Measurements from ENCODE around the gene ZXDC. TPM values are rescaled to one million over a fixed set of nuclear protein-coding genes. Genes with fewer than 3 reads are reported as not detected.

The ZXDC gene
- total RNA-seq, 4 donors from 2014 or later = 25.9 to 47.6 (median 35.3) TPM

GRCh38 chr3:126415661-126416591 is 59.8 kb downstream of the ZXDC start:
- ATAC-seq = no peak
- no peak for TF ChIP-seq POLR2AphosphoS5 (IDR thresholded peaks at IDR 0.05)
- no peak for TF ChIP-seq CTCF (IDR thresholded peaks at IDR 0.05)
- no peak for TF ChIP-seq POLR2A (IDR thresholded peaks at IDR 0.05)
- TF ChIP-seq EP300 (IDR thresholded peaks at IDR 0.05) = no peak
- peaks cover 0 to 5% (median 0%) of the 10 kb centered on the region in 3 donors for H3K4me1 ChIP-seq
- no peaks in the 10 kb centered on the region for H3K9me3 ChIP-seq
- 80 to 83% methylated on average over 5 to 8 of the region's 61 CpGs for WGBS, 2 donors (ENCODE audit: low coverage in 1 of 2)
- no peaks in the 10 kb centered on the region for H3K36me3 ChIP-seq
- H3K27ac ChIP-seq = no peak overlapping the region
- no peak overlapping the region for H3K4me3 ChIP-seq
- H3K27me3 ChIP-seq = peaks cover 71% of the 10 kb centered on the region

GRCh38 chr3:126414961-126415660 is 60.6 kb downstream of the ZXDC start:
- Histone ChIP-seq H3K9me3 (no peaks in the 10 kb centered on the region), H3K36me3 (no peaks in the 10 kb centered on the region), H3K4me3 (no peak overlapping the region), H3K27me3 (peaks cover 71% of the 10 kb centered on the region), H3K27ac (no peak overlapping the region), H3K4me1 (peaks cover 0 to 5% (median 0%) of the 10 kb centered on the region in 3 donors)
- no peak for ATAC-seq
- TF ChIP-seq POLR2AphosphoS5 (IDR thresholded peaks at IDR 0.05) (no peak), EP300 (IDR thresholded peaks at IDR 0.05) (no peak), CTCF (IDR thresholded peaks at IDR 0.05) (no peak), POLR2A (IDR thresholded peaks at IDR 0.05) (no peak)
- WGBS, 2 donors (ENCODE audit: low coverage in 1 of 2) = 74 to 100% methylated on average over 4 of the region's 12 CpGs

- H3K27ac ChIP-seq = no peak overlapping the region
- H3K36me3 ChIP-seq = no peaks in the 10 kb centered on the region
- WGBS, 2 donors (ENCODE audit: low coverage in 1 of 2) = 84% methylated on average over 4 of the region's 11 CpGs; no CpG with 5 or more reads in 1 of the 2 donors
- no peak for TF ChIP-seq POLR2AphosphoS5 (IDR thresholded peaks at IDR 0.05)
- TF ChIP-seq EP300 (IDR thresholded peaks at IDR 0.05) = no peak
- H3K27me3 ChIP-seq = peaks cover 66% of the 10 kb centered on the region
- no peak overlapping the region for H3K4me3 ChIP-seq
- ATAC-seq = no peak
- H3K4me1 ChIP-seq = peaks cover 0 to 5% (median 0%) of the 10 kb centered on the region in 3 donors
- no peaks in the 10 kb centered on the region for H3K9me3 ChIP-seq
Observed at GRCh38 chr3:126414406-126414805, 61.3 kb downstream of the ZXDC start.

- Histone ChIP-seq H3K36me3 (no peaks in the 10 kb centered on the region), H3K9me3 (no peaks in the 10 kb centered on the region), H3K27ac (no peak overlapping the region), H3K4me1 (peaks cover 0 to 5% (median 0%) of the 10 kb centered on the region in 3 donors), H3K27me3 (peaks cover 60% of the 10 kb centered on the region), H3K4me3 (no peak overlapping the region)
- no CpG with 5 or more reads among the region's 4 CpGs for WGBS, 2 donors (ENCODE audit: low coverage in 1 of 2)
- TF ChIP-seq POLR2A (IDR thresholded peaks at IDR 0.05) (no peak), POLR2AphosphoS5 (IDR thresholded peaks at IDR 0.05) (no peak), EP300 (IDR thresholded peaks at IDR 0.05) (no peak)
- ATAC-seq = no peak
Observed at GRCh38 chr3:126413693-126414080, 62.0 kb downstream of the ZXDC start.

- no peak overlapping the region for H3K4me3 ChIP-seq
- H3K4me1 ChIP-seq = peaks cover 0 to 5% (median 0%) of the 10 kb centered on the region in 3 donors
- H3K9me3 ChIP-seq = no peaks in the 10 kb centered on the region
- TF ChIP-seq POLR2AphosphoS5 (IDR thresholded peaks at IDR 0.05) (no peak), CTCF (IDR thresholded peaks at IDR 0.05) (no peak), POLR2A (IDR thresholded peaks at IDR 0.05) (no peak), EP300 (IDR thresholded peaks at IDR 0.05) (no peak)
- no peak overlapping the region for H3K27ac ChIP-seq
- H3K36me3 ChIP-seq = no peaks in the 10 kb centered on the region
- ATAC-seq = no peak
- 92 to 100% methylated on average over 2 of the region's 6 CpGs for WGBS, 2 donors (ENCODE audit: low coverage in 1 of 2)
- H3K27me3 ChIP-seq = peaks cover 54% of the 10 kb centered on the region
Observed at GRCh38 chr3:126412841-126413692, 62.6 kb downstream of the ZXDC start.

Measured in gastroesophageal sphincter (tissue), 4 donors.